ENCODE results near the gene CACNA1C. TPM values are rescaled to one million over a fixed set of nuclear protein-coding genes. Genes with fewer than 3 reads are reported as not detected.
A peak's percentile ranks its signal among the peaks of the same experiment; 100 is the strongest.

Gene CACNA1C
- total RNA-seq, 4 donors from 2014 or later, result 1.4 to 3.7 (median 2.2) TPM

DNA sequence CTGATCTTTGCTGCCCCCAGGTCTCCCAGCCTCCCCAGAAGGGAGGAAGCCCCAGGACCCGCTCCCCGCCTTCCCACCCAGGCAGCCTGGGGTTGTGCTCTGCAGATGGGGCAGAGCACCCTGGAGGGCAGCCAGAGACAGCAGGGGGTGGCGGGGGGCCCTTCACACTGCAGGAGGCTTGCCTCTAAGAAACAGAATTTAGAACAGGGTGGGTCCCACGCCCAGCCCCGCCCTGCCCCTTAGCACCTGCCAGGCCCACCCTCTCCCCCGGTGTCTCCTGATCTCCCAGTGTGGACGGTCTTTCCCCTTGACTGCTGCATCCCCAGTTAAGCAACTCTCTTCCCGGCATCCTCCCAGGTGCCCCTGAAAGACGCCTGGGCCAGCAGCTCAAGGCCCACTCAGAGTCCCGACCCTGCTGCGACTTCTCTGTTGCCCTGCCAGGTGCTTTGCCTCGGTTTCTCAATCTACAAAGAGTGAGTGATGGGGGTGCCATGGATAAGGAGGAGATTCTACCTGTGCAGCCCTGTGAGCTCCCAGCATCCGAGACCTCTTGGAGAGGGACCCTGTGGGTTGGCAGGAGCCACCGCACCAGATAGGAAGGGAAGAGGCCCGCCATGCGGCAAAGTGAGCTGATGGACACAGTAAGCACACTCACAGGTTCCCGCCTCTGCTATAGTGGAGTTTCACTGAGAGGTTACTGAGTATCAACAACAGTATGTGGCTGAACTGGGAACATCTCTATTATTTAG lies 414.8 kb downstream of the CACNA1C start:
- no peak for TF ChIP-seq EP300 (IDR thresholded peaks at IDR 0.05)
- TF ChIP-seq, protein P1, sequence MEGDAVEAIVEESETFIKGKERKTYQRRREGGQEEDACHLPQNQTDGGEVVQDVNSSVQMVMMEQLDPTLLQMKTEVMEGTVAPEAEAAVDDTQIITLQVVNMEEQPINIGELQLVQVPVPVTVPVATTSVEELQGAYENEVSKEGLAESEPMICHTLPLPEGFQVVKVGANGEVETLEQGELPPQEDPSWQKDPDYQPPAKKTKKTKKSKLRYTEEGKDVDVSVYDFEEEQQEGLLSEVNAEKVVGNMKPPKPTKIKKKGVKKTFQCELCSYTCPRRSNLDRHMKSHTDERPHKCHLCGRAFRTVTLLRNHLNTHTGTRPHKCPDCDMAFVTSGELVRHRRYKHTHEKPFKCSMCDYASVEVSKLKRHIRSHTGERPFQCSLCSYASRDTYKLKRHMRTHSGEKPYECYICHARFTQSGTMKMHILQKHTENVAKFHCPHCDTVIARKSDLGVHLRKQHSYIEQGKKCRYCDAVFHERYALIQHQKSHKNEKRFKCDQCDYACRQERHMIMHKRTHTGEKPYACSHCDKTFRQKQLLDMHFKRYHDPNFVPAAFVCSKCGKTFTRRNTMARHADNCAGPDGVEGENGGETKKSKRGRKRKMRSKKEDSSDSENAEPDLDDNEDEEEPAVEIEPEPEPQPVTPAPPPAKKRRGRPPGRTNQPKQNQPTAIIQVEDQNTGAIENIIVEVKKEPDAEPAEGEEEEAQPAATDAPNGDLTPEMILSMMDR (IDR thresholded peaks at IDR 0.05), result no peak
- no peak for TF ChIP-seq POLR2AphosphoS5 (IDR thresholded peaks at IDR 0.05)
- no peak for TF ChIP-seq POLR2A (IDR thresholded peaks at IDR 0.05)
- H3K27ac ChIP-seq, result no peak overlapping the region
- WGBS, result 94% methylated on average over 10 of the region's 17 CpGs

DNA sequence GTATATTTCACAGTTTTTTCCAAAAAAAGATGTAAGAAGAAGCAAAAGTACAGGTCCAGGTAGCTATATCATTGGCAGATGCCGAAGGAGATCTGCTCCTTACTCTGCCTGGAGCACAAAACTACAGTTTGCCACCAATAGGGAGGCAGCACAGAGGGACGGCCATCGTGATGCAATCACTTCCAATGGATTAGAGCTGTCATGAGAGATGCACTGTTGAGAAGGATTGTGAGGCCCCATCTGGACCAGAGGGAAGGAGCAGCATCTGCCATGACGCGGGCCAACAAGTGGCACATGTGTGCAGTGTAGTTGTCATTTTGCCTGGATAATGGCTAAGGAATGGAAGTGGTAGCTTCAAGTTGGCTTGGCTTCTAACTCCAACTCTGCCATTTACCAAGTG lies 423.2 kb downstream of the CACNA1C start:
- no peaks in the 10 kb centered on the region for H3K27me3 ChIP-seq
- H3K4me3 ChIP-seq, result no peak overlapping the region
- no peaks in the 10 kb centered on the region for H3K36me3 ChIP-seq
- no peak for DNase-seq (ENCODE audit: low spot score in 2 of 2)
- TF ChIP-seq POLR2A (IDR thresholded peaks at IDR 0.05) (no peak), POLR2AphosphoS5 (IDR thresholded peaks at IDR 0.05) (no peak), EP300 (IDR thresholded peaks at IDR 0.05) (no peak)
- H3K9me3 ChIP-seq, result no peaks in the 10 kb centered on the region
- no peak overlapping the region for H3K27ac ChIP-seq
- H3K4me1 ChIP-seq, result no peaks in the 10 kb centered on the region
- 69% methylated on average over 5 of the region's 5 CpGs for WGBS

More for the DNA sequence above, 414.8 kb downstream of the CACNA1C start:
- DNase-seq (ENCODE audit: low spot score in 2 of 2), result peak in 1 of 2 donors; percentile 18
- no peaks in the 10 kb centered on the region for H3K9me3 ChIP-seq
- H3K4me3 ChIP-seq, result no peak overlapping the region
- H3K36me3 ChIP-seq, result no peaks in the 10 kb centered on the region
- no peaks in the 10 kb centered on the region for H3K4me1 ChIP-seq
- peaks cover 4% of the 10 kb centered on the region for H3K27me3 ChIP-seq

DNA sequence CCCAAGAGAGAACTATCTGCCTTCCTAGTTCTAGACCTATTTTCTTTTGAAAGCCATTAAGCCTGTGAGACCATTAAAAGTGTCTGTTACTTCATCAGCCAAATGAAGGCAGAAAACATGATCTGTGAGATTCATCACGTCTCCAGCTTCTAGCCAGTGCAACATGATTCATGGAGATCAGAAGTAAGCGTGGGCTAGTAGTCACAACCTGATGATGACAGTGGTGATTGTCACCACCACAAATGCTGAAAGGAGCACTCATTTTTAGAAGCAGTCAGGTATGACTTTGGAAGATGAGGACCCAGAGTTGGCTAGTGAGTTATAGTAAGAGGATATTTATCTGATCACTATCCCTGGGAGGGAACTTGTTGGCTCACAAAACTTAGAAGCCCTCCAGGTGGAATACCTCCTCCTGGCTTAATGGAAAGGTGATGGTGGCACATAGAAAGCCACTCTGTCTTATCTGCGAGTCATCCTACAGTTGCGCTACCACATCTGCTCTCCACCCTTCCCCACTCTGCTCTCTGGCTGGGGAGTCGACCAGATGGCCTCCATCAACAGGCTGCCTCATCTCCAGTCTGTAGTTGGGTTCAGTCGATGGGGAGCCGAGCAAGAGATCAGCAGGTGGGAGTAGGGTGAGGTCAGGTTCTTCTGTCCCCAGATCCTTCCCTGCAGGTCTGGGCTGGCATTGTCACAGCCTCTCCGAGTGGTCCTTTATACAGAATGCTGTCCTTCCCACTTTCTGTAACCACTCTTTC lies 424.4 kb downstream of the CACNA1C start:
- TF ChIP-seq, protein P1 (IDR thresholded peaks at IDR 0.05), result no peak
- TF ChIP-seq EP300 (IDR thresholded peaks at IDR 0.05), result no peak
- TF ChIP-seq POLR2AphosphoS5 (IDR thresholded peaks at IDR 0.05), result no peak
- no peak for TF ChIP-seq POLR2A (IDR thresholded peaks at IDR 0.05)

DNA sequence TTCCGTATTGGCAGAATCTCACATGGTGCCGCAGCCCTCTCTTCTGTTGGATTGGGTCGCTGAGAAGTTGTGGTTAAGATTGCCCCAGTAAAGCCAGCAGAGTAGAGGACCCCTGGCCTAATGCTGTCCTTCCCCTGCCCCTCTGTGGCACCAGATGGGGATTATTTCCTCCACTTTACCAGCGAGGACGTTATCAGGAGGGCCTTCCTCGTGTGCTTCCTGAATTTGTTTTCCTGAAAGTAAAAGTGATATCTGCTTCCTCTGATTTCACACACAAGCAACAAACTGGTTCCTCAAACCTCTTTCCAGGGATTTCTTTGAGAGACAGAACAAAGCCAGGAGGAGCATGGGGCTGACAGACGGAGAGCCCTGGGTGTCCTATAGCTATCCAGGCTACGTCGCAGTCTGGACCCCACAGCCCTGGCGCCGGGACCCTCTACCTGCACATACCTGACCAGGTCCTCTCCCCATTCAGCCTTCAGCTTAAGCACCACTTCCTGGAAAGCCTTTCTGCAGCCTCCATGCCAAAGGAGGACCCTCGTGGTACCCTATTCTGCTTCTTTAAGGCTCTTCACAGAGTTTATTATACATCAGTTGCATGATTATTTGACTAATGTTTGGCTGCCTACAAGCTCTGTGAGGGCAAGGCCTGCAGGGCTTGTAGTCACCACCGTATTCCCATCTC lies 427.2 kb downstream of the CACNA1C start:
- 84% methylated on average over 13 of the region's 13 CpGs for WGBS
- no peaks in the 10 kb centered on the region for H3K9me3 ChIP-seq
- TF ChIP-seq, protein P1 (IDR thresholded peaks at IDR 0.05), result no peak
- no peak for TF ChIP-seq POLR2A (IDR thresholded peaks at IDR 0.05)
- no peak for TF ChIP-seq EP300 (IDR thresholded peaks at IDR 0.05)
- no peak for TF ChIP-seq POLR2AphosphoS5 (IDR thresholded peaks at IDR 0.05)
- no peaks in the 10 kb centered on the region for H3K4me1 ChIP-seq
- H3K27ac ChIP-seq, result no peak overlapping the region
- H3K36me3 ChIP-seq, result no peaks in the 10 kb centered on the region
- no peaks in the 10 kb centered on the region for H3K27me3 ChIP-seq
- no peak overlapping the region for H3K4me3 ChIP-seq
- no peak for DNase-seq (ENCODE audit: low spot score in 2 of 2)

More for the DNA sequence above, 424.4 kb downstream of the CACNA1C start:
- H3K4me3 ChIP-seq, result no peak overlapping the region
- no peak for DNase-seq (ENCODE audit: low spot score in 2 of 2)
- H3K4me1 ChIP-seq, result no peaks in the 10 kb centered on the region
- 86% methylated on average over 8 of the region's 8 CpGs for WGBS
- no peaks in the 10 kb centered on the region for H3K9me3 ChIP-seq
- H3K27ac ChIP-seq, result no peak overlapping the region
- no peaks in the 10 kb centered on the region for H3K27me3 ChIP-seq
- H3K36me3 ChIP-seq, result no peaks in the 10 kb centered on the region

DNA sequence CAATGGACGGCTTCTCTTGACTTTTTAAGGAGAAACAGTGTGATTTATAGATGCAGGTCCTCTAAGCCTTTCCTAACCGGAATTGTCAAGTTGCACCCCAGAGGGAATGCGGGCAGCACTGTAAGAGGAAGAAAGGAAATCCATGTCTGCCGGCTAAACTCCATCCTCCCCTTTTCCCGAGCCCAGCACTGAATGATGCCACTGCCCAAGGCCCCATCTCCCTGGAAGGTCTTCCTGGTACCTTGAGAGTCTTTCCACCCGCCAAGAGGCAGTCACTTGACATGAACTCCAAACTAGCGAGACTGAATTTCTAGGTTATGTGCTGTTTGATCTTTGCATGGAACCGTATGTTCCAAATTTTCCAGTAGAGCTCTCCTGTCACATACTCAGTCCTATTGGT lies 428.6 kb downstream of the CACNA1C start:
- H3K4me3 ChIP-seq, result no peak overlapping the region
- H3K9me3 ChIP-seq, result no peaks in the 10 kb centered on the region
- DNase-seq (ENCODE audit: low spot score in 2 of 2), result no peak
- no peaks in the 10 kb centered on the region for H3K27me3 ChIP-seq
- H3K36me3 ChIP-seq, result no peaks in the 10 kb centered on the region
- 82% methylated on average over 8 of the region's 8 CpGs for WGBS
- no peaks in the 10 kb centered on the region for H3K4me1 ChIP-seq
- H3K27ac ChIP-seq, result no peak overlapping the region
- TF ChIP-seq POLR2AphosphoS5 (IDR thresholded peaks at IDR 0.05), result no peak
- TF ChIP-seq, protein P1 (IDR thresholded peaks at IDR 0.05), result no peak
- TF ChIP-seq EP300 (IDR thresholded peaks at IDR 0.05), result no peak
- no peak for TF ChIP-seq POLR2A (IDR thresholded peaks at IDR 0.05)

All from suprapubic skin (tissue), 4 donors.